ENCODE data around the gene PSMD13. TPM values are rescaled to one million over a fixed set of nuclear protein-coding genes. Genes with fewer than 3 reads are reported as not detected.

Gene PSMD13
- total RNA-seq, 1 experiment from 2014 or later = 179 TPM

- H4K20me1 ChIP-seq (ENCODE audit: insufficient read depth) = no peaks in the 10 kb centered on the region
- no peak overlapping the region for H3K4me2 ChIP-seq (ENCODE audit: low read length)
- CTCF ChIA-PET = no interaction called here
- BruUV-seq (replicated peaks) = no TSS peak
- no peak for DNase-seq (ENCODE audit: low read depth, low spot score)
- H3K9ac ChIP-seq (ENCODE audit: low read length) = no peak overlapping the region
- H3K9me2 ChIP-seq (ENCODE audit: insufficient read depth) = no peaks in the 10 kb centered on the region
- TF ChIP-seq ATF3 (IDR thresholded peaks at IDR 0.05) (no peak), ZNF274 (IDR thresholded peaks at IDR 0.05; ENCODE audit: low read depth, low read length) (no peak), RAD21 (IDR thresholded peaks at IDR 0.05; ENCODE audit: low read depth) (no peak), POLR2A (IDR thresholded peaks at IDR 0.05; ENCODE audit: borderline replicate concordance, extremely low read depth, insufficient read depth, insufficient read length) (no peak), EGR1 (IDR thresholded peaks at IDR 0.05; ENCODE audit: low read depth) (no peak), EZH2phosphoT487 (IDR thresholded peaks at IDR 0.05; ENCODE audit: borderline replicate concordance) (no peak), MAX (IDR thresholded peaks at IDR 0.05) (no peak), CBX3 (IDR thresholded peaks at IDR 0.05; ENCODE audit: low read depth) (no peak), SP1 (IDR thresholded peaks at IDR 0.05; ENCODE audit: low read depth) (no peak), EZH2 (IDR thresholded peaks at IDR 0.05) (no peak), TCF7L2 (IDR thresholded peaks at IDR 0.05; ENCODE audit: borderline replicate concordance, extremely low read depth, insufficient read depth, insufficient read length) (no peak), SIN3A (IDR thresholded peaks at IDR 0.05; ENCODE audit: low read depth) (no peak), SRF (IDR thresholded peaks at IDR 0.05; ENCODE audit: low read depth) (no peak), ELF1 (IDR thresholded peaks at IDR 0.05; ENCODE audit: borderline replicate concordance, low read depth) (no peak), POLR2AphosphoS5 (IDR thresholded peaks at IDR 0.05; ENCODE audit: low read depth, low read length) (no peak)
- ATAC-seq = no peak
- RAD21 ChIA-PET (ENCODE audit: low non-redundant PET in 1 of 2, low total read pairs in 2 of 2, uncharacterized antibody in 2 of 2, unreplicated experiment in 2 of 2) = no interaction called here
- intact Hi-C loops (cut with micrococcal nuclease) = no loop called here
- no peaks in the 10 kb centered on the region for H3K9me3 ChIP-seq (ENCODE audit: control insufficient read depth in 1 of 2, insufficient read depth in 1 of 2, low read depth in 1 of 2, low read length in 2 of 2)
- POLR2A ChIA-PET = no interaction called here
- H3K4me3 ChIP-seq (replicated peaks in 1 of 2; ENCODE audit: low read depth in 1 of 2, low read length in 2 of 2) = no peak overlapping the region
- H3K4me1 ChIP-seq (ENCODE audit: control insufficient read depth in 1 of 2, insufficient read depth in 2 of 2, low read length in 2 of 2) = no peaks in the 10 kb centered on the region
- H3K27me3 ChIP-seq (ENCODE audit: insufficient read depth, low read length) = no peaks in the 10 kb centered on the region
- H2AFZ ChIP-seq (ENCODE audit: low read depth, low read length, poor library complexity, severe bottlenecking) = no peak overlapping the region
- no peak overlapping the region for H3K27ac ChIP-seq (ENCODE audit: low read depth, low read length)
- H3K36me3 ChIP-seq (ENCODE audit: control insufficient read depth in 1 of 2, insufficient read depth in 2 of 2, low read length in 2 of 2) = peaks cover 6 to 16% of the 10 kb centered on the region in 2 experiments; a peak in 3 of 4 replicates
- H3K79me2 ChIP-seq (ENCODE audit: insufficient read depth, low read length) = peaks cover 11% of the 10 kb centered on the region
Measured at GRCh38 chr11:200224-201003, 36.4 kb upstream of the PSMD13 start.

Data from HCT116 (cell line).